GM21723 (cell line): ENCODE data around the gene LONP1.
"Not testable (repeated sequence)": the region's sequence is repeated elsewhere in the genome, so short reads cannot be mapped to it uniquely, and the experiment has no call there.

Experiments
- ATAC-seq: cut with Tn5 transposase; IDR thresholded peaks from one replicate; pipeline ENCODE4 v1.9.1; 2021; ENCODE audit warnings: mild to moderate bottlenecking, moderate library complexity; ENCODE audit not compliant: unreplicated experiment

The LONP1 gene

GRCh38 chr19:5694167-5694955, 25.6 kb downstream of the LONP1 start:
- no peak for ATAC-seq

GRCh38 chr19:5693195-5694166, 26.5 kb downstream of the LONP1 start:
- ATAC-seq: no peak

DNA sequence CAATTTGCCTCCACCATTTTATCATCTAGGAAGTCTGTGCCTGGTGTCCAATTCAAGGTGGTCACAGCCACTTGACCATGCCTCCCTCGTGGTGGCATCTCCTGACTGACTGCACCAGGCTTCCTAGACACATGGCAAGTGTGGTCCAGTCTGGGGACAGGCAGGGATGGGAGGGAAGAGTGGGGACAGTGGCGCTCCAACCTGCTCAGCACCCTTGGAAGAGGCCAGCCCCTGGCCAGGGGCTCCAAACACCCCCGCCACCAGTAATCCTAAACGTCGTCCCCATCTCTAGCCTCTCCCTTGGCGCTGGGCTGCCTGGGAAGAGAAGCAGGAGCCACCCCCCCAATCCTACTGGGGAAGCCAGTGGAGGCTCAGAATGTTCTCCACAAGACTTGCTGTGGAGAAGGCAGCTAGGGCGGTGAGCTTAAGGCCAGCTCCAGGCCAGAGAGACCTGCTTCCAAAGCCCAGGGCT, 27.2 kb downstream of the LONP1 start:
- no peak for ATAC-seq

DNA sequence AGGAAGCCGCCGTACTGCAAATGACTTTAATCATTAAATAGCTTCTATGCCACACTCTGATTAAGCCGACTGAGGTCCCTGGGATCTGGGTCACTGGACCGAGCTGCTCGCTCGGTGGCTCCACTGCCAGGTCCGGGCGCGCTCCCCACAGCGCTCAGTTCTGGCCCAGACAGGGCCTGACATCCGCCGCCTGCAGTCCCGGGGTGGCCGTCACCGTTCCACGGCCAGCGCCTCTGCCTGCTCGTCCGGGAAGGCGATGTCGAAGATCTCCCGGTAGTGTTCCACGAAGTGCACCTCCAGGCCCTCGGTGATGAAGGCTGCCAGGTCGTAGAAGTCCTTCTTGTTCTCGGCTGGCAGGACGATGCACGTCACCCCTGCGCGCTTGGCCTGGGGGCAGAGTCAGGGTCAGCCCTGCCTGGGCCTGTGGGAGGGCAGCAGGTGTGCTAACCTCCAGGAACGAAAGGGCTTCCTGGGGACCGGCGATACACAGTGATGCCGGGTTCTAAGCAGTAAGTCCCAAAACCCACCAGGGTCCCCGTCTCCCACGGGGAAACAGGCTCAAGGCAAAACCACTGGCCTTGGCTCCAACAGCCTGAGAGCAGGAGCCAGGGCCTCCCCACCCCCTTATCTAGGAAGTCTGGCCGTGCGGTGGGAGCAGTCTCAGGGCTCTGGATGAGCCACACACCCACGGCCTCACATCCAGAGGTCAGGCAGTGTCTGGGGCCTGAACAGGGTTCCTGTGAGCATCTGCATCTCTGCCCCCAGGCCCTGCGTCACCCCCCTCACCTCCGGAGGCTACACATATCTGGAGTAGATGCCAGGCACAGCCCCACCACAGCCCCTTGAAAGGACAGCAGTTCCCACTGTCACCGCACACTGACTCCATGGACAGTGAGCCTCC, 27.9 kb downstream of the LONP1 start:
- no peak for ATAC-seq

DNA sequence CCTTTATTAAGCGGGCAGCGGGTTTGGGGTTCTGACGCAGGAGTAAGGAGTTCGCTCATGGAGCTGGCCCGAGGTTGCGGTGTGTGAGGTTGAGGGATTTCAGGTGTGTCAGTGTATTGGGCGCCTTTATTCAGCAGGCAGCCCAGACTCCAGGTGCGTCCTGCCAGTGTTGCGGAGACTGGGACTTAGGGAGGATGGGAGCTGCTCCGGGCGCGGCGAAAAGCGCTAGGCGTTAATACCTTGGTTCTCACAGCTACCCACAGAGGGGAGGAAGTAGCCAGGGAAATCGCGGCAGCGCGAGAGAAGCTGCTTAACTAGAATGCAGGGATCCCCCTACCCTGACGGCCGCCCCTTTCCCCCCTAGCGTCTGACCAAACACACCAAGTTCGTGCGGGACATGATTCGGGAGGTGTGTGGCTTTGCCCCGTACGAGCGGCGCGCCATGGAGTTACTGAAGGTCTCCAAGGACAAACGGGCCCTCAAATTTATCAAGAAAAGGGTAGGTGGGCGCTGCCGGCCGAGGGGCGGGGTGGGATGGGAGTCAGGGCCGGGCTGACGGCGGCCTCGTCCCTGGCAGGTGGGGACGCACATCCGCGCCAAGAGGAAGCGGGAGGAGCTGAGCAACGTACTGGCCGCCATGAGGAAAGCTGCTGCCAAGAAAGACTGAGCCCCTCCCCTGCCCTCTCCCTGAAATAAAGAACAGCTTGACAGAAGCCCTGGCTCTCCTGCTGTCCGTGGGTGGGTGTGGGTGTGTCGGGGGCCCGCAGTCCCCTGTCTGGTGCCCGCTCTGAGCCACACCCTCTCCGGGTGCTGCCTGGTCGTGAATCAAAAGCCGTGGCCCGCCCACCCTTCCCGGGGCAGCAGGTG, 28.8 kb downstream of the LONP1 start:
- no peak for ATAC-seq

DNA sequence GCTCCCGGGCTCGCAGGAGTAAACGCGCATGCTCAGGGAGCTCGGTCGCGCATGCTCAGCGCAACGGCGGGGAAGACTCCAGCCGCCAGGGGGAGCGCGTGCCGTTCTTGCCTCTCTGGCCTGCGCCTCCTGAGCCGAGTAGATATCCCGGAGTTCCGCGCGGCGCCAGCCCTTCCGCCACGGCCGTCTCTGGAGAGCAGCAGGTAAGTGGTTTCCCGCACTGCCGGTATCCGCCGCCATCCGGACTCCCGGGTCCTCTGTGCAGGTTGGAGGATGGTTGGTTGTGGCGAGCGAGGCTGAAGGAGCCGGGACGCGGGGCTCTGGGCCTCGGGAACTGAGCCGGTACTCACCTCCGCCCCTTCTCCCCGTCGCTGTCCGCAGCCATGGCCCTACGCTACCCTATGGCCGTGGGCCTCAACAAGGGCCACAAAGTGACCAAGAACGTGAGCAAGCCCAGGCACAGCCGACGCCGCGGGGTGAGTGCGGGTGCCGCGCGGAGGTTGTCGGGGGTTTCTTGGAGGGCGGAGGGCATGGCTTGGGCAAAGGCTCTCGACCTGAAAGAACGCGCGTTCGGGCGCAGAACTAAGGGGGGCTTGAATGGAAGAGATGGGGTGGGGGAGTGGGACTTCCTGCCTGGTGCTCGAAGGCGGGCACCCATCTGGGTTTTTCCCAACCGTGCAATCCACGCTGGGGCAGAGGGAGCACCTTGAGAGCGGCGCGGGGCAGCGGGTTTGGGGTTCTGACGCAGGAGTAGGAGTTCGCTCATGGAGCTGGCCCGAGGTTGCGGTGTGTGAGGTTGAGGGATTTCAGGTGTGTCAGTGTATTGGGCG, 29.6 kb downstream of the LONP1 start, which contains the start of gene RPL36:
RPL36 (plus strand) TSS at position 171 of the 830 bp plus-strand sequence; CDS start at position 384, 213 bp downstream.
- peak; percentile 42 for ATAC-seq

GRCh38 chr19:5688262-5688881, 31.6 kb downstream of the LONP1 start:
- not testable (repeated sequence) for ATAC-seq

DNA sequence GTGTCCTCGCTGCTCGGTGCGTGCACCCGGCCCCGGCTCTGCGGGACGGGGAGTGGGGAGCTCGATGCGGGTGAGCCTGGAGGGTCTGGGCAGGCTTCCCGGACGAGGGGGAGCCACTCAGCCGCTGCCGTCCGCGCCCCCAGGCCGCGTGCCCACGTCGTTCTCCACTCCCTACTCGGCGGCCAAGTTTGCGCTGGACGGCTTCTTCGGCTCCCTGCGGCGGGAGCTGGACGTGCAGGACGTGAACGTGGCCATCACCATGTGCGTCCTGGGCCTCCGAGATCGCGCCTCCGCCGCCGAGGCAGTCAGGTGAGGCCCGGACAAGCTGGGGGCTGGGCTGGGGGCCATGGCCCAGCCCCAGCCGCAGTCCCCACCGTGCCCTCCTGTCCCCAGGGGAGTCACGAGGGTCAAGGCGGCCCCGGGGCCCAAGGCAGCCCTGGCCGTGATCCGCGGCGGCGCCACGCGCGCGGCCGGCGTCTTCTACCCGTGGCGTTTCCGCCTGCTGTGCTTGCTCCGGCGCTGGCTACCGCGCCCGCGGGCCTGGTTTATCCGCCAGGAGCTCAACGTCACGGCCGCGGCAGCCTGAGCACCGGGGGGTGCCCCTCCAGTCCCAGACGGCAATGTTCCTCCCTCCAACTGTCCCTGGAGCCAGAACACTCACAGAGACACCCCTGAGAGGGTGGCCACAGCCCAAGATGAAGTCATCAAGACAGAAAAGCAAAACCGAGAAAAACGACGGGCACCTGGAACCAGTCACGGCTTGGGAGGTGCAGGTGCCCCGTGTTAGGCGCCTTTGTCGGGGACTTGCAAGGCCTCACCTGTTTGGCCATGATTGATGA, 32.4 kb downstream of the LONP1 start:
- no peak for ATAC-seq

GRCh38 chr19:5686647-5687359, 33.1 kb downstream of the LONP1 start:
- ATAC-seq: peak; percentile 44

GRCh38 chr19:5686326-5686646, 33.7 kb downstream of the LONP1 start:
- ATAC-seq: no peak

GRCh38 chr19:5684694-5685430, 35.1 kb downstream of the LONP1 start:
- no peak for ATAC-seq

DNA sequence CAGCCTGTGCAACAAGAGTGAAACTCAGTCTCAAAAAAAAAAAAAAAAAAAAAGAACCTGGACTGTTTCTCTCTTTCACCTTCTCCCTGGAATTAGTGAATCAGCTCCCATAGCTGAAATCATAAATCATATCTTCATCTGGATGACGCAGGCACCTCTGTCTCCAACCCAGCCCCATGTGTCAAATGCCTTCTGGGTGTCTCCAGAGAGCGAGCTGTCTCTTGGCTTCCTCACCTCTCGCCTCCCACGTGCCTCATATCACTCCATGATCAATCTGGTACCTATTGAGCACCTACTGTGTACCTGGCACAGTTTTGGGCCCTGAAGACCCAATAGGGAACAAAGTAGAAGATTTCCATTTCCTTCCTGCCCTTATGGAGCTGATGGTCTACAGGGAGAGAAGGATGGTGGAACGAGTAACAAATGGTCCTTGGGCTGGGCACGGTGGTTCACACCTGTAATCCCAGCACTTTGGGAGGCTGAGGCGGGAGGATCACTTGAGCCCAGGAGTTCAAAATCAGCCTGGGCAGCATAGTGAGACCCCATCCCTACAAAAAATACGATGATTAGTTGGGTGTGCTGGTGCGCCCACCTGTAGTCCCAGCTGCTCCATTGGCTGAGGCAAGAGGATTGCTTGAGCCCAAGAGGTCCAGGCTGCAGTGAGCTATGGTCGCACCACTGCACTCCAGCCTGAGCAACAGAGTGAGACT, 36.6 kb downstream of the LONP1 start:
- ATAC-seq: no peak

DNA sequence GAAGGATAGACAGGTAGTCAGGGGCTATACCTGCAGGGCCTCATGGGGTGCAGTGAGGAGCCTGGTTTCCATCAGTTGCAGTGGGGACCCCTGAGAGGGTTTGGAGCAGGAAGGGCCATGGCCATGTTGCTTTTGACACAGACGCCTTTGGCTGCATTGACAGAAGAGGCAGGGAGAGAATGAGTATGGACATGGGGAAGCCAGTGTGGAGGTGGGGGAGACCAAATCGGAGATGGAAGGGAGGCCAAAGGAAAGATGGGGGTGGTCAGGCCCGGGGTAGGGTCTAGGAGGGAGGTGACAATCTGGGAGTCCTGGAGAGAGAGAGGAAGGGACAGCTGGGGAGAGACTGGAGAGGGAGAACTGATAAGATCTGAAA, 37.9 kb downstream of the LONP1 start:
- ATAC-seq: no peak

DNA sequence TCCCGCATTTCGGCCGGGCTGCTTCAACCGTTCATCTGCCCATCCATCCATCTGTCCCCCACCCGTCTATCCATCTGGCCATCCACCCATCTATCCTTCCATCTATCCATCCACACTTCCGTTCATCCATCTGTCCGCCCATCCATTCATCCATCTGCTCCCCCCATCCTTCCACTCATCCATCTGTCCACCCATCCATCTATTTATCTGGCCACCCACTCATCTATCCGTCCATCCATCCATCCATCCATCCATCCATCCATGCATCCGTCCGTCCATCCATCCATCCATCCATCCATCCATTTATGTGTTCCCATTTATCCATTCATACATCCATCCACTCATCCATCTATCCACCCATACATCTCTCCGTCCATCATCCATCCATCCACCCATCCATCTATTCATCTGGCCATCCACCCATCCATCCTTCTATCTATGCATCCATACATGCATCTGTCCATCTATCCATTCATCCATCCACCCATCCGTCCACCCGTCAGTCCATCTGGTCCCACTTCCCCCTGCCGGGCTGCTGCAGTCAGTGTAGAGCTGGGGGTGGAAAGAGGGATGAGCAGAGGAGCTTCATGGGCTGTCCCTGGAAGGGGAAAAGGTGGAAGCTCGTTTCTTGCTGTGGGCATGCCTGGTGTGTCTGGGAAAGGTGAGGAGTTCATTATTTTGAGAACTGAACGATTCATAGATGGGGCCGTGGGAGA, 38.4 kb downstream of the LONP1 start:
- ATAC-seq: no peak
